WTC11 (cell line): ENCODE data around the gene KAZN. TPM values are rescaled to one million over a fixed set of nuclear protein-coding genes. Genes with fewer than 3 reads are reported as not detected.

ENCODE experiments used
- ATAC-seq: fragments of 200-7000 bp; cut with Tn5 transposase; 2 replicates; pipeline ENCODE4 v1.10.0; 2021; ENCODE audit warnings: mild to moderate bottlenecking, moderate library complexity
- CTCF ChIA-PET: fragments of 300-600 bp; sonication (Branson Sonifier 250); formaldehyde crosslinking; loops from one replicate; lab custom pipeline; 2021; ENCODE audit warnings: antibody characterized with exemption; lab: Charles Lee
- POLR2A ChIA-PET: fragments of 350-600 bp; sonication (Branson Sonifier 250); formaldehyde crosslinking; loops from one replicate; lab custom pipeline; 2021; ENCODE audit warnings: antibody characterized with exemption; lab: Charles Lee
- DNase-seq: peaks from one replicate; pipeline ENCODE4 v3.0.0; 2021; ENCODE audit warnings: low spot score
- H3K27ac Mint-ChIP-seq: 2 replicates; pipeline ENCODE4 v1.8.0; 2021; ENCODE audit warnings: mixed read lengths
- H3K27me3 Mint-ChIP-seq: 2 replicates; pipeline ENCODE4 v1.8.0; 2021; ENCODE audit warnings: low read depth, mild to moderate bottlenecking, moderate library complexity, mixed read lengths
- H3K36me3 Mint-ChIP-seq: 2 replicates; pipeline ENCODE4 v1.8.0; 2021; ENCODE audit warnings: mixed read lengths
- H3K4me1 Mint-ChIP-seq: 2 replicates; pipeline ENCODE4 v1.8.0; 2022; ENCODE audit warnings: mixed read lengths
- H3K4me3 Mint-ChIP-seq: 2 replicates; pipeline ENCODE4 v1.8.0; 2021; ENCODE audit warnings: mild to moderate bottlenecking, moderate library complexity, mixed read lengths
- H3K9me3 Mint-ChIP-seq: 2 replicates; pipeline ENCODE4 v1.8.0; 2021; ENCODE audit warnings: mixed read lengths
- ELF4 ChIP-seq: sonication (generic); formaldehyde crosslinking; IDR thresholded peaks from 2 replicates; pipeline ENCODE4 v1.8.1; 2022; ENCODE audit warnings: low read depth, mild to moderate bottlenecking, moderate library complexity, missing genetic modification reagents
- GRHL2 ChIP-seq: fragments of 250-450 bp; sonication (Bioruptor Pico); IDR thresholded peaks from 2 replicates; pipeline ENCODE4 v1.8.0; 2022; ENCODE audit warnings: mild to moderate bottlenecking, moderate library complexity; ENCODE audit not compliant: insufficient replicate concordance, severe bottlenecking
- HMGA2 ChIP-seq: fragments of 250-450 bp; sonication (Bioruptor Pico); IDR thresholded peaks from 2 replicates; pipeline ENCODE4 v1.4.0; 2021; ENCODE audit warnings: mild to moderate bottlenecking, moderate library complexity
- SP1 ChIP-seq: sonication (generic); formaldehyde crosslinking; conservative IDR thresholded peaks from 2 replicates; pipeline ENCODE4 v1.8.1; 2022; ENCODE audit warnings: missing genetic modification reagents
- TEAD4 ChIP-seq: sonication (generic); formaldehyde crosslinking; IDR thresholded peaks from 2 replicates; pipeline ENCODE4 v1.8.0; 2022; ENCODE audit warnings: mild to moderate bottlenecking, missing genetic modification reagents
- total RNA-seq: library from RNA; stranded (reverse); gene quantifications from 3 replicates; pipeline ENCODE4 v1.2.3, GENCODE V29; 2021
- TF ChIP-seq, protein P1 (sequence below): sonication (generic); formaldehyde crosslinking; IDR thresholded peaks from 2 replicates; pipeline ENCODE4 v1.8.0; 2023; ENCODE audit warnings: missing genetic modification reagents, mild to moderate bottlenecking, borderline replicate concordance
- TF ChIP-seq, protein P2 (sequence below): sonication (generic); formaldehyde crosslinking; IDR thresholded peaks from 2 replicates; pipeline ENCODE4 v1.8.0; 2022; ENCODE audit warnings: missing genetic modification reagents
- TF ChIP-seq, protein P3 (sequence below): fragments of 250-450 bp; sonication (Bioruptor Pico); IDR thresholded peaks from 2 replicates; pipeline ENCODE4 v1.9.0; 2021; ENCODE audit warnings: mild to moderate bottlenecking
- TF ChIP-seq, protein P4 (sequence below): sonication (generic); formaldehyde crosslinking; IDR thresholded peaks from 2 replicates; pipeline ENCODE4 v1.8.1; 2023; ENCODE audit warnings: mild to moderate bottlenecking, missing genetic modification reagents, moderate library complexity
- TF ChIP-seq, protein P5 (sequence below): sonication (generic); formaldehyde crosslinking; conservative IDR thresholded peaks from 2 replicates; pipeline ENCODE4 v1.8.1; 2023; ENCODE audit warnings: mild to moderate bottlenecking, low read depth, missing genetic modification reagents, moderate library complexity
- TF ChIP-seq, protein P6 (sequence below): fragments of 250-450 bp; sonication (Bioruptor Pico); IDR thresholded peaks from 2 replicates; pipeline ENCODE4 v1.9.0; 2021; ENCODE audit warnings: mild to moderate bottlenecking, borderline replicate concordance

The KAZN gene
- total RNA-seq, 1 experiment from 2014 or later = 19.9 TPM

DNA sequence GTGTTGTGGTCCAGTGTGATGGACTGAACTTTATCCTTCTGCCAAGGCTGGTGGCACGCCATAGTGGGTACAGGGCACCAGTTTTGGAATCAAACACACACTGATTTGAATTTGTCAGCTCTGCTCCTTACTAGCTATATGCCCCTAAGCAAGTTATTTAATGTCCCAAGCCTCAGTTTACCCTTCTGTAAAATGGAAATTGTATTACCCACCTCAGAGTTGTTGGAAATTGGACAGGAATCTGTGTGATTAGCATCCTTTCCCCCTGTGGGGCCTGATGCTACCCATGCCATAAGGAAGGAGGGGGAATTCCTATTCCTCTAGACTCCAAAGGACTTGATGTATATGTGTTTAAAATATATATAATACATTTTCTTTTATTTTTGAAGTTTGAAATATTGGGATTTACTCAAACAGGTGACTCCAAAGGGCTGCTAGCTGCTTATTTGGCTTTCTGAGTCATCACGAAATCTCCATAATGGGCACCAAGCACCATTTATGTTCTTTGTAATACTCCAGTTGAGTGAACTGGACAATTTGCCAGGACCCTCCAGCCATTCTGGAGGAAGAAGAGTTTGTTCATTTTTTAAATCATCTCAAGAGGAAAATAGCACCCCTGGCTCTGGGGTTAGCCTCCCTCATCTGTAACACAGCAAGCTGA is 330.5 kb downstream of the KAZN start:
- ChIA-PET POLR2A (no interaction called here), CTCF (no interaction called here)
- Mint-ChIP-seq H3K9me3 (no peaks in the 10 kb centered on the region), H3K36me3 (no peaks in the 10 kb centered on the region), H3K27me3 (peaks cover 31% of the 10 kb centered on the region), H3K4me1 (peaks cover 25% of the 10 kb centered on the region), H3K27ac (no peak overlapping the region), H3K4me3 (no peak overlapping the region)
- DNase-seq (no peak), ATAC-seq (no peak)
- TF ChIP-seq, protein P1, sequence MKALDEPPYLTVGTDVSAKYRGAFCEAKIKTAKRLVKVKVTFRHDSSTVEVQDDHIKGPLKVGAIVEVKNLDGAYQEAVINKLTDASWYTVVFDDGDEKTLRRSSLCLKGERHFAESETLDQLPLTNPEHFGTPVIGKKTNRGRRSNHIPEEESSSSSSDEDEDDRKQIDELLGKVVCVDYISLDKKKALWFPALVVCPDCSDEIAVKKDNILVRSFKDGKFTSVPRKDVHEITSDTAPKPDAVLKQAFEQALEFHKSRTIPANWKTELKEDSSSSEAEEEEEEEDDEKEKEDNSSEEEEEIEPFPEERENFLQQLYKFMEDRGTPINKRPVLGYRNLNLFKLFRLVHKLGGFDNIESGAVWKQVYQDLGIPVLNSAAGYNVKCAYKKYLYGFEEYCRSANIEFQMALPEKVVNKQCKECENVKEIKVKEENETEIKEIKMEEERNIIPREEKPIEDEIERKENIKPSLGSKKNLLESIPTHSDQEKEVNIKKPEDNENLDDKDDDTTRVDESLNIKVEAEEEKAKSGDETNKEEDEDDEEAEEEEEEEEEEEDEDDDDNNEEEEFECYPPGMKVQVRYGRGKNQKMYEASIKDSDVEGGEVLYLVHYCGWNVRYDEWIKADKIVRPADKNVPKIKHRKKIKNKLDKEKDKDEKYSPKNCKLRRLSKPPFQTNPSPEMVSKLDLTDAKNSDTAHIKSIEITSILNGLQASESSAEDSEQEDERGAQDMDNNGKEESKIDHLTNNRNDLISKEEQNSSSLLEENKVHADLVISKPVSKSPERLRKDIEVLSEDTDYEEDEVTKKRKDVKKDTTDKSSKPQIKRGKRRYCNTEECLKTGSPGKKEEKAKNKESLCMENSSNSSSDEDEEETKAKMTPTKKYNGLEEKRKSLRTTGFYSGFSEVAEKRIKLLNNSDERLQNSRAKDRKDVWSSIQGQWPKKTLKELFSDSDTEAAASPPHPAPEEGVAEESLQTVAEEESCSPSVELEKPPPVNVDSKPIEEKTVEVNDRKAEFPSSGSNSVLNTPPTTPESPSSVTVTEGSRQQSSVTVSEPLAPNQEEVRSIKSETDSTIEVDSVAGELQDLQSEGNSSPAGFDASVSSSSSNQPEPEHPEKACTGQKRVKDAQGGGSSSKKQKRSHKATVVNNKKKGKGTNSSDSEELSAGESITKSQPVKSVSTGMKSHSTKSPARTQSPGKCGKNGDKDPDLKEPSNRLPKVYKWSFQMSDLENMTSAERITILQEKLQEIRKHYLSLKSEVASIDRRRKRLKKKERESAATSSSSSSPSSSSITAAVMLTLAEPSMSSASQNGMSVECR (CRISPR knock-in tag) = no peak
- TF ChIP-seq, protein P2, sequence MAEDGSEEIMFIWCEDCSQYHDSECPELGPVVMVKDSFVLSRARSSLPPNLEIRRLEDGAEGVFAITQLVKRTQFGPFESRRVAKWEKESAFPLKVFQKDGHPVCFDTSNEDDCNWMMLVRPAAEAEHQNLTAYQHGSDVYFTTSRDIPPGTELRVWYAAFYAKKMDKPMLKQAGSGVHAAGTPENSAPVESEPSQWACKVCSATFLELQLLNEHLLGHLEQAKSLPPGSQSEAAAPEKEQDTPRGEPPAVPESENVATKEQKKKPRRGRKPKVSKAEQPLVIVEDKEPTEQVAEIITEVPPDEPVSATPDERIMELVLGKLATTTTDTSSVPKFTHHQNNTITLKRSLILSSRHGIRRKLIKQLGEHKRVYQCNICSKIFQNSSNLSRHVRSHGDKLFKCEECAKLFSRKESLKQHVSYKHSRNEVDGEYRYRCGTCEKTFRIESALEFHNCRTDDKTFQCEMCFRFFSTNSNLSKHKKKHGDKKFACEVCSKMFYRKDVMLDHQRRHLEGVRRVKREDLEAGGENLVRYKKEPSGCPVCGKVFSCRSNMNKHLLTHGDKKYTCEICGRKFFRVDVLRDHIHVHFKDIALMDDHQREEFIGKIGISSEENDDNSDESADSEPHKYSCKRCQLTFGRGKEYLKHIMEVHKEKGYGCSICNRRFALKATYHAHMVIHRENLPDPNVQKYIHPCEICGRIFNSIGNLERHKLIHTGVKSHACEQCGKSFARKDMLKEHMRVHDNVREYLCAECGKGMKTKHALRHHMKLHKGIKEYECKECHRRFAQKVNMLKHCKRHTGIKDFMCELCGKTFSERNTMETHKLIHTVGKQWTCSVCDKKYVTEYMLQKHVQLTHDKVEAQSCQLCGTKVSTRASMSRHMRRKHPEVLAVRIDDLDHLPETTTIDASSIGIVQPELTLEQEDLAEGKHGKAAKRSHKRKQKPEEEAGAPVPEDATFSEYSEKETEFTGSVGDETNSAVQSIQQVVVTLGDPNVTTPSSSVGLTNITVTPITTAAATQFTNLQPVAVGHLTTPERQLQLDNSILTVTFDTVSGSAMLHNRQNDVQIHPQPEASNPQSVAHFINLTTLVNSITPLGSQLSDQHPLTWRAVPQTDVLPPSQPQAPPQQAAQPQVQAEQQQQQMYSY = no peak

DNA sequence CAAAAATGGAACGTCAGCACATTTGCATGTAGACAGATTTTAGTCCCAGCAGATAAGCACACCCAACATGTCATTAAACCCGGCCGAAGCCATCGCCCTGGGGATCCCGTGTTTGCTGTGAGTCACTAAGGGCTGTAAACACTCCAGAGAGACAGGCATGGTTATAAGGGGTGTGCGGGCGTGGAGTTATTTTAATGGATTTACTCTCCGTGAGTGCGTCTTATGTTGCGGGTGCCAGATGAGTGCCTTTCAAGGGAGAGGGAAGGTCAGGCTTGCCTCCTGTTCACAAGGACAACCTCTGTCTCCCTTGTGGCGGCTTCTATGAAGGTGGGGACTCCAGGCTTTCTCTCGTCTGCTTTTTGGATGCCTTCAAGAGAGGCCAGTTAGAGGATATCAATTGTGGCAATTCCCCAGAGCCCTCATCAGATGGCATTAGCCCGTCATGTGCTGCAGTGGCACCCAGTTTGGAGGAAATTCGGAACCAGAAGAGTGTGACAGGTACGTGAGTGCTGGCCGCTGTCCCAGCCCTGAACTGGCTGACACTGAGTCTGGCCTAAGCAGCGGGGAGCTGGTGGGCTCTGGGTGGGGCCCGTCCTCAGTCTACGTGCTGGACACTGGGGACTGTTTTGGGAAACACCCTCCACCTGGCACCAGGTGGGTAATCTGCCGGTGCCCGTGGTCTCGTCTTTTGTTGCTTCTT is 331.2 kb downstream of the KAZN start:
- H3K27me3 Mint-ChIP-seq = peaks cover 31% of the 10 kb centered on the region
- H3K4me1 Mint-ChIP-seq = peaks cover 25% of the 10 kb centered on the region
- H3K27ac Mint-ChIP-seq = no peak overlapping the region
- POLR2A ChIA-PET = no interaction called here
- DNase-seq = no peak
- no peaks in the 10 kb centered on the region for H3K36me3 Mint-ChIP-seq
- H3K4me3 Mint-ChIP-seq = no peak overlapping the region
- H3K9me3 Mint-ChIP-seq = no peaks in the 10 kb centered on the region
- TF ChIP-seq, protein P3, sequence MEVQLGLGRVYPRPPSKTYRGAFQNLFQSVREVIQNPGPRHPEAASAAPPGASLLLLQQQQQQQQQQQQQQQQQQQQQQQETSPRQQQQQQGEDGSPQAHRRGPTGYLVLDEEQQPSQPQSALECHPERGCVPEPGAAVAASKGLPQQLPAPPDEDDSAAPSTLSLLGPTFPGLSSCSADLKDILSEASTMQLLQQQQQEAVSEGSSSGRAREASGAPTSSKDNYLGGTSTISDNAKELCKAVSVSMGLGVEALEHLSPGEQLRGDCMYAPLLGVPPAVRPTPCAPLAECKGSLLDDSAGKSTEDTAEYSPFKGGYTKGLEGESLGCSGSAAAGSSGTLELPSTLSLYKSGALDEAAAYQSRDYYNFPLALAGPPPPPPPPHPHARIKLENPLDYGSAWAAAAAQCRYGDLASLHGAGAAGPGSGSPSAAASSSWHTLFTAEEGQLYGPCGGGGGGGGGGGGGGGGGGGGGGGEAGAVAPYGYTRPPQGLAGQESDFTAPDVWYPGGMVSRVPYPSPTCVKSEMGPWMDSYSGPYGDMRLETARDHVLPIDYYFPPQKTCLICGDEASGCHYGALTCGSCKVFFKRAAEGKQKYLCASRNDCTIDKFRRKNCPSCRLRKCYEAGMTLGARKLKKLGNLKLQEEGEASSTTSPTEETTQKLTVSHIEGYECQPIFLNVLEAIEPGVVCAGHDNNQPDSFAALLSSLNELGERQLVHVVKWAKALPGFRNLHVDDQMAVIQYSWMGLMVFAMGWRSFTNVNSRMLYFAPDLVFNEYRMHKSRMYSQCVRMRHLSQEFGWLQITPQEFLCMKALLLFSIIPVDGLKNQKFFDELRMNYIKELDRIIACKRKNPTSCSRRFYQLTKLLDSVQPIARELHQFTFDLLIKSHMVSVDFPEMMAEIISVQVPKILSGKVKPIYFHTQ (CRISPR knock-in tag) = no peak
- TF ChIP-seq, protein P4, sequence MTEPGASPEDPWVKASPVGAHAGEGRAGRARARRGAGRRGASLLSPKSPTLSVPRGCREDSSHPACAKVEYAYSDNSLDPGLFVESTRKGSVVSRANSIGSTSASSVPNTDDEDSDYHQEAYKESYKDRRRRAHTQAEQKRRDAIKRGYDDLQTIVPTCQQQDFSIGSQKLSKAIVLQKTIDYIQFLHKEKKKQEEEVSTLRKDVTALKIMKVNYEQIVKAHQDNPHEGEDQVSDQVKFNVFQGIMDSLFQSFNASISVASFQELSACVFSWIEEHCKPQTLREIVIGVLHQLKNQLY (CRISPR knock-in tag) = no peak
- TF ChIP-seq, protein P5, sequence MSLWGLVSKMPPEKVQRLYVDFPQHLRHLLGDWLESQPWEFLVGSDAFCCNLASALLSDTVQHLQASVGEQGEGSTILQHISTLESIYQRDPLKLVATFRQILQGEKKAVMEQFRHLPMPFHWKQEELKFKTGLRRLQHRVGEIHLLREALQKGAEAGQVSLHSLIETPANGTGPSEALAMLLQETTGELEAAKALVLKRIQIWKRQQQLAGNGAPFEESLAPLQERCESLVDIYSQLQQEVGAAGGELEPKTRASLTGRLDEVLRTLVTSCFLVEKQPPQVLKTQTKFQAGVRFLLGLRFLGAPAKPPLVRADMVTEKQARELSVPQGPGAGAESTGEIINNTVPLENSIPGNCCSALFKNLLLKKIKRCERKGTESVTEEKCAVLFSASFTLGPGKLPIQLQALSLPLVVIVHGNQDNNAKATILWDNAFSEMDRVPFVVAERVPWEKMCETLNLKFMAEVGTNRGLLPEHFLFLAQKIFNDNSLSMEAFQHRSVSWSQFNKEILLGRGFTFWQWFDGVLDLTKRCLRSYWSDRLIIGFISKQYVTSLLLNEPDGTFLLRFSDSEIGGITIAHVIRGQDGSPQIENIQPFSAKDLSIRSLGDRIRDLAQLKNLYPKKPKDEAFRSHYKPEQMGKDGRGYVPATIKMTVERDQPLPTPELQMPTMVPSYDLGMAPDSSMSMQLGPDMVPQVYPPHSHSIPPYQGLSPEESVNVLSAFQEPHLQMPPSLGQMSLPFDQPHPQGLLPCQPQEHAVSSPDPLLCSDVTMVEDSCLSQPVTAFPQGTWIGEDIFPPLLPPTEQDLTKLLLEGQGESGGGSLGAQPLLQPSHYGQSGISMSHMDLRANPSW = no peak
- TF ChIP-seq SP1 (no peak), ELF4 (CRISPR knock-in tag) (no peak), TEAD4 (no peak), GRHL2 (CRISPR knock-in tag) (no peak), HMGA2 (CRISPR knock-in tag) (no peak)
- TF ChIP-seq, protein P6, sequence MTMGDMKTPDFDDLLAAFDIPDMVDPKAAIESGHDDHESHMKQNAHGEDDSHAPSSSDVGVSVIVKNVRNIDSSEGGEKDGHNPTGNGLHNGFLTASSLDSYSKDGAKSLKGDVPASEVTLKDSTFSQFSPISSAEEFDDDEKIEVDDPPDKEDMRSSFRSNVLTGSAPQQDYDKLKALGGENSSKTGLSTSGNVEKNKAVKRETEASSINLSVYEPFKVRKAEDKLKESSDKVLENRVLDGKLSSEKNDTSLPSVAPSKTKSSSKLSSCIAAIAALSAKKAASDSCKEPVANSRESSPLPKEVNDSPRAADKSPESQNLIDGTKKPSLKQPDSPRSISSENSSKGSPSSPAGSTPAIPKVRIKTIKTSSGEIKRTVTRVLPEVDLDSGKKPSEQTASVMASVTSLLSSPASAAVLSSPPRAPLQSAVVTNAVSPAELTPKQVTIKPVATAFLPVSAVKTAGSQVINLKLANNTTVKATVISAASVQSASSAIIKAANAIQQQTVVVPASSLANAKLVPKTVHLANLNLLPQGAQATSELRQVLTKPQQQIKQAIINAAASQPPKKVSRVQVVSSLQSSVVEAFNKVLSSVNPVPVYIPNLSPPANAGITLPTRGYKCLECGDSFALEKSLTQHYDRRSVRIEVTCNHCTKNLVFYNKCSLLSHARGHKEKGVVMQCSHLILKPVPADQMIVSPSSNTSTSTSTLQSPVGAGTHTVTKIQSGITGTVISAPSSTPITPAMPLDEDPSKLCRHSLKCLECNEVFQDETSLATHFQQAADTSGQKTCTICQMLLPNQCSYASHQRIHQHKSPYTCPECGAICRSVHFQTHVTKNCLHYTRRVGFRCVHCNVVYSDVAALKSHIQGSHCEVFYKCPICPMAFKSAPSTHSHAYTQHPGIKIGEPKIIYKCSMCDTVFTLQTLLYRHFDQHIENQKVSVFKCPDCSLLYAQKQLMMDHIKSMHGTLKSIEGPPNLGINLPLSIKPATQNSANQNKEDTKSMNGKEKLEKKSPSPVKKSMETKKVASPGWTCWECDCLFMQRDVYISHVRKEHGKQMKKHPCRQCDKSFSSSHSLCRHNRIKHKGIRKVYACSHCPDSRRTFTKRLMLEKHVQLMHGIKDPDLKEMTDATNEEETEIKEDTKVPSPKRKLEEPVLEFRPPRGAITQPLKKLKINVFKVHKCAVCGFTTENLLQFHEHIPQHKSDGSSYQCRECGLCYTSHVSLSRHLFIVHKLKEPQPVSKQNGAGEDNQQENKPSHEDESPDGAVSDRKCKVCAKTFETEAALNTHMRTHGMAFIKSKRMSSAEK = no peak
- TF ChIP-seq, all 79 proteins: peak for 0
- no peak for ATAC-seq
- CTCF ChIA-PET = interaction anchor here (1.0 kb wide), 1 partner anchor 98 kb away, joined by 3 read pairs; no protein-coding TSS in a partner anchor
